Measurements from ENCODE around the gene TMEM256.

GRCh38 chr17:7438656-7439460, 35.0 kb upstream of the TMEM256 start:
- TF ChIP-seq JUN (IDR thresholded peaks at IDR 0.05; ENCODE audit: borderline replicate concordance, low read depth, low read length) = no peak
- no peak for TF ChIP-seq JUN (CRISPR knock-in tag; IDR thresholded peaks at IDR 0.05; ENCODE audit: borderline replicate concordance)
- TF ChIP-seq ZNF146 (CRISPR knock-in tag; IDR thresholded peaks at IDR 0.05; ENCODE audit: unreplicated experiment) = no peak
- TF ChIP-seq TCFL5 (CRISPR knock-in tag; conservative IDR thresholded peaks at IDR 0.05) = no peak
- no peak for TF ChIP-seq RFX1 (IDR thresholded peaks at IDR 0.05)
- no peak for TF ChIP-seq CTCF (IDR thresholded peaks at IDR 0.05 in 2 of 3, conservative IDR thresholded peaks at IDR 0.05 in 1 of 3; ENCODE audit: insufficient read depth in 2 of 3, low read depth in 1 of 3, low read length in 3 of 3)
- TF ChIP-seq ZFP36 (IDR thresholded peaks at IDR 0.05; ENCODE audit: low read depth, low read length, partially characterized antibody) = no peak
- no peak for TF ChIP-seq MCM5 (IDR thresholded peaks at IDR 0.05; ENCODE audit: low read depth)
- no peak for TF ChIP-seq ELK1 (CRISPR knock-in tag; IDR thresholded peaks at IDR 0.05)
- TF ChIP-seq SREBF2 (CRISPR knock-in tag; IDR thresholded peaks at IDR 0.05) = no peak
- no peak for TF ChIP-seq CHD2 (IDR thresholded peaks at IDR 0.05; ENCODE audit: low read depth, low read length)
- no peak for TF ChIP-seq SMC3 (conservative IDR thresholded peaks at IDR 0.05; ENCODE audit: insufficient read depth, low read depth, low read length)
- no peak for TF ChIP-seq ELF1 (tag; IDR thresholded peaks at IDR 0.05)
- TF ChIP-seq MTA1 (IDR thresholded peaks at IDR 0.05; ENCODE audit: borderline replicate concordance) = no peak
- no peak for TF ChIP-seq EGR1 (conservative IDR thresholded peaks at IDR 0.05)
